Tibial nerve (tissue), 4 donors: ENCODE measurements around the gene SPEM2. TPM values are rescaled to one million over a fixed set of nuclear protein-coding genes. Genes with fewer than 3 reads are reported as not detected.

Experiments
- DNase-seq, 2 donors: peaks; one replicate each; pipeline ENCODE4 v3.0.0-alpha.2; 2019; ENCODE audit warnings: low spot score in 2 of 2
- H3K27ac ChIP-seq, 4 donors: fragments of 200-600 bp; sonication (generic) in 3 of 4; one replicate each; pipeline ENCODE4 v1.5.1; 2017 to 2019; ENCODE audit warnings: mild to moderate bottlenecking in 1 of 4
- H3K27me3 ChIP-seq, 2 donors: fragments of 200-600 bp; sonication (generic) in 1 of 2; one replicate each; pipeline versions ENCODE4 v1.5.1 to v1.6.0; 2017 to 2019
- H3K36me3 ChIP-seq, 3 donors: fragments of 200-600 bp; sonication (generic); one replicate each; pipeline ENCODE4 v1.5.1; 2018 to 2019
- H3K4me1 ChIP-seq, 4 donors: fragments of 200-600 bp; sonication (generic) in 3 of 4; one replicate each; pipeline ENCODE4 v1.5.1; 2017 to 2019
- H3K4me3 ChIP-seq, 4 donors: fragments of 200-600 bp; sonication (generic) in 3 of 4; one replicate each; pipeline ENCODE4 v1.5.1; 2017 to 2019; ENCODE audit warnings: mild to moderate bottlenecking in 1 of 4, moderate library complexity in 1 of 4
- H3K9me3 ChIP-seq, 4 donors: fragments of 200-600 bp; sonication (generic) in 3 of 4; one replicate each; pipeline ENCODE4 v1.5.1; 2017 to 2019
- CTCF ChIP-seq, 5 experiments: fragments of 200-600 bp in 3 of 5; fragments of 450-650 bp in 2 of 5; sonication (generic) in 3 of 5; IDR thresholded peaks; one replicate each; pipeline ENCODE4 v1.5.1; 2016 to 2019; ENCODE audit warnings: antibody characterized with exemption in 5 of 5, mild to moderate bottlenecking in 3 of 5, moderate library complexity in 2 of 5
- EP300 ChIP-seq, 2 donors: sonication (generic); formaldehyde crosslinking; IDR thresholded peaks; one replicate each; pipeline ENCODE4 v1.6.1; 2017; ENCODE audit warnings: antibody characterized with exemption in 2 of 2, mild to moderate bottlenecking in 1 of 2
- POLR2A ChIP-seq, 2 donors: fragments of 450-650 bp; IDR thresholded peaks; one replicate each; pipeline ENCODE4 v1.6.1; 2017; ENCODE audit warnings: antibody characterized with exemption in 2 of 2, mild to moderate bottlenecking in 2 of 2, moderate library complexity in 2 of 2
- WGBS, 2 donors: methylation state at CpG; one replicate each; pipeline ENCODE4 v1.1.5; 2018; 5-methylcytosine and 5-hydroxymethylcytosine counted together
- total RNA-seq, 4 donors: library from RNA; depleted of rRNA; stranded (reverse); fragments of >200 nt; gene quantifications; one replicate each; pipeline ENCODE4 v1.1.0, GENCODE V29; 2016

Gene SPEM2
- not detected for total RNA-seq

GRCh38 chr17:7425316-7425715 lies at the start of gene SPEM2:
Gene SPEM2, plus strand, starts transcription at chr17:7425616. Its CDS starts 73 bp downstream, at chr17:7425689.
- DNase-seq = no peak
- no peak within 1 kb of the TSS for H3K4me3 ChIP-seq
- 77 to 88% methylated on average over 7 of the region's 7 CpGs for WGBS, 2 donors
- H3K27ac ChIP-seq = no peak within 1 kb of the TSS
- no peaks in the 10 kb centered on the region for H3K27me3 ChIP-seq
- H3K9me3 ChIP-seq = no peaks in the 10 kb centered on the region
- H3K4me1 ChIP-seq = no peaks in the 10 kb centered on the region
- no peak for TF ChIP-seq CTCF (IDR thresholded peaks at IDR 0.05)
- TF ChIP-seq POLR2A (IDR thresholded peaks at IDR 0.05) = no peak
- TF ChIP-seq EP300 (IDR thresholded peaks at IDR 0.05) = no peak
- H3K36me3 ChIP-seq = no peaks in the 10 kb centered on the region

- WGBS, 2 donors = 97 to 98% methylated on average over 3 of the region's 3 CpGs
- no peak overlapping the region for H3K4me3 ChIP-seq
- H3K27me3 ChIP-seq = peaks cover 0 to 55% of the 10 kb centered on the region in 2 donors
- H3K36me3 ChIP-seq = no peaks in the 10 kb centered on the region
- H3K9me3 ChIP-seq = no peaks in the 10 kb centered on the region
- DNase-seq = no peak
- no peak for TF ChIP-seq POLR2A (IDR thresholded peaks at IDR 0.05)
- TF ChIP-seq EP300 (IDR thresholded peaks at IDR 0.05) = no peak
- no peak for TF ChIP-seq CTCF (IDR thresholded peaks at IDR 0.05)
- no peak overlapping the region for H3K27ac ChIP-seq
- peaks cover 0 to 35% (median 10%) of the 10 kb centered on the region in 4 donors for H3K4me1 ChIP-seq
Observed at GRCh38 chr17:7379134-7379533, 46.3 kb upstream of the SPEM2 start.

- H3K4me1 ChIP-seq = peaks cover 0 to 40% (median 13%) of the 10 kb centered on the region in 4 donors
- TF ChIP-seq CTCF (IDR thresholded peaks at IDR 0.05) = no peak
- no peaks in the 10 kb centered on the region for H3K36me3 ChIP-seq
- peak overlapping the region in 3 of 4 donors; percentile 20 to 61 (median 58) for H3K4me3 ChIP-seq
- peaks cover 0 to 54% of the 10 kb centered on the region in 2 donors for H3K27me3 ChIP-seq
- H3K9me3 ChIP-seq = no peaks in the 10 kb centered on the region
- peak in 1 of 2 donors; percentile 26 for DNase-seq
- H3K27ac ChIP-seq = peak overlapping the region in 3 of 4 donors; percentile 45 to 79 (median 78)
- 30 to 38% methylated on average over 5 to 7 of the region's 7 CpGs for WGBS, 2 donors
Observed at GRCh38 chr17:7380321-7380720, 45.1 kb upstream of the SPEM2 start.

- DNase-seq = no peak
- Histone ChIP-seq H3K4me1 (peaks cover 0 to 40% (median 13%) of the 10 kb centered on the region in 4 donors), H3K9me3 (no peaks in the 10 kb centered on the region), H3K4me3 (peak within 1 kb of the TSS; percentile 20 to 61 (median 40)), H3K27me3 (peaks cover 0 to 47% of the 10 kb centered on the region in 2 donors), H3K36me3 (peaks cover 0 to under 1% (median 0%) of the 10 kb centered on the region in 3 donors), H3K27ac (peak within 1 kb of the TSS in 3 of 4 donors; percentile 45 to 79 (median 78))
- TF ChIP-seq EP300 (IDR thresholded peaks at IDR 0.05) (peak in 1 of 2 donors; percentile 50), CTCF (IDR thresholded peaks at IDR 0.05) (no peak), POLR2A (IDR thresholded peaks at IDR 0.05) (no peak)
- WGBS, 2 donors = 5 to 6% methylated on average over 36 to 46 of the region's 52 CpGs
Observed at GRCh38 chr17:7380855-7381683, 44.3 kb upstream of the SPEM2 start, which contains the start of gene TNK1. Gene TNK1, plus strand, starts transcription at chr17:7381089. Its CDS starts 1,838 bp downstream, at chr17:7382927.

- H3K36me3 ChIP-seq = peaks cover 0 to 19% (median 0%) of the 10 kb centered on the region in 3 donors
- no peaks in the 10 kb centered on the region for H3K9me3 ChIP-seq
- no peak for DNase-seq
- no peak overlapping the region for H3K4me3 ChIP-seq
- H3K4me1 ChIP-seq = peaks cover 0 to 40% (median 13%) of the 10 kb centered on the region in 4 donors
- H3K27me3 ChIP-seq = peaks cover 0 to 47% of the 10 kb centered on the region in 2 donors
- no peak overlapping the region for H3K27ac ChIP-seq
- 79 to 86% methylated on average over 10 of the region's 10 CpGs for WGBS, 2 donors
- TF ChIP-seq EP300 (IDR thresholded peaks at IDR 0.05) (no peak), POLR2A (IDR thresholded peaks at IDR 0.05) (no peak), CTCF (IDR thresholded peaks at IDR 0.05) (no peak)
Observed at GRCh38 chr17:7382901-7383300, 42.5 kb upstream of the SPEM2 start.
